LNCaP clone FGC (cell line): ENCODE measurements around the gene CCDC57.

Experiments
- DNase-seq: peaks from one replicate; pipeline ENCODE4 v3.0.0-alpha.2; 2011; ENCODE audit warnings: low read depth
- H3K4me3 ChIP-seq: 2 replicates; pipeline ENCODE4 v1.5.1; 2011; ENCODE audit warnings: mild to moderate bottlenecking, low read depth, low read length, control low read depth
- TF ChIP-seq, protein P1 (sequence below): IDR thresholded peaks from 2 replicates; pipeline ENCODE4 v1.5.1; 2012; ENCODE audit warnings: mild to moderate bottlenecking; ENCODE audit not compliant: control insufficient read depth, insufficient read depth; ENCODE audit errors: extremely low read depth

Gene CCDC57

GRCh38 chr17:82188001-82188961, 24.4 kb downstream of the CCDC57 start:
- H3K4me3 ChIP-seq: no peak overlapping the region
- TF ChIP-seq, protein P1, sequence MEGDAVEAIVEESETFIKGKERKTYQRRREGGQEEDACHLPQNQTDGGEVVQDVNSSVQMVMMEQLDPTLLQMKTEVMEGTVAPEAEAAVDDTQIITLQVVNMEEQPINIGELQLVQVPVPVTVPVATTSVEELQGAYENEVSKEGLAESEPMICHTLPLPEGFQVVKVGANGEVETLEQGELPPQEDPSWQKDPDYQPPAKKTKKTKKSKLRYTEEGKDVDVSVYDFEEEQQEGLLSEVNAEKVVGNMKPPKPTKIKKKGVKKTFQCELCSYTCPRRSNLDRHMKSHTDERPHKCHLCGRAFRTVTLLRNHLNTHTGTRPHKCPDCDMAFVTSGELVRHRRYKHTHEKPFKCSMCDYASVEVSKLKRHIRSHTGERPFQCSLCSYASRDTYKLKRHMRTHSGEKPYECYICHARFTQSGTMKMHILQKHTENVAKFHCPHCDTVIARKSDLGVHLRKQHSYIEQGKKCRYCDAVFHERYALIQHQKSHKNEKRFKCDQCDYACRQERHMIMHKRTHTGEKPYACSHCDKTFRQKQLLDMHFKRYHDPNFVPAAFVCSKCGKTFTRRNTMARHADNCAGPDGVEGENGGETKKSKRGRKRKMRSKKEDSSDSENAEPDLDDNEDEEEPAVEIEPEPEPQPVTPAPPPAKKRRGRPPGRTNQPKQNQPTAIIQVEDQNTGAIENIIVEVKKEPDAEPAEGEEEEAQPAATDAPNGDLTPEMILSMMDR: no peak
- no peak for DNase-seq

DNA sequence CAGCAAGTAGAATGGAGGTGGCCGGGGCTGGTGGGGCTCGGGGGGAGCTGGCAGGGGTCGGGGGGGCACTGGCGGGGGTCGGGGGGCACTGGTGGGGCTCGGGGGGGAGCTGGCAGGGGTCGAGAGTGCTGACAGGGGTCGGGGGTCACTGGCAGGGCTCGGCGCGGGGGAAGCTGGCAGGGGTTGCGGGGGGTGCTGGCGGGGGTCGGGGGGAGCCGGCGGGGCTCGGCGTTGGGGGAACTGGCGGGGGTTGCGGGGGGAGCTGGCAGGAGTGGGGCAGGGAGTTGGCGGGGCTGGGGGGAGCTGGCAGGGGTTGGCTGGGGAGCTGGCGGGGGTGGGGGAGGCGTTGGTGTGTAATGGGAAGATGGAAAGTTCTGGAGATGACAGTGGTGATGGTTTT, 25.1 kb downstream of the CCDC57 start:
- H3K4me3 ChIP-seq: no peak overlapping the region
- no peak for DNase-seq
- TF ChIP-seq, protein P1: no peak

DNA sequence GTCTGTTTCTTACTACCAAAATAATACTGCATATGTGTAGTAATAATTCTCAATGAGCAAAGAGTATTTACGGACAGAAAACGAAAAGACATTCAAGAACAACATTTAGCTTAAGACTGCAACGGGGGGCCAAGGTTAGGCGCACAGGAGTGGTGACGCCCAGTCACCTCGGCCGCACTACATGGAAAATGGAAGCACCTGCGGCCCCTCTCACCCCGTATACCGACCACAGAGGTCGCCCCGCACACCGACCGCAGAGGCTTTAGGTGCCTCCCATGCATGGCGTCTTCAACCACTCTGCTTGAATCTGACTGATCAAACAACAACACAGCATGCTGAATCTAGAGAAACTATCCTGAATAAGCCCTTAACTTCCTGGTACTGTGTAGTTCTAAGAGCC, 26.4 kb downstream of the CCDC57 start:
- TF ChIP-seq, protein P1: no peak
- no peak overlapping the region for H3K4me3 ChIP-seq
- DNase-seq: no peak

DNA sequence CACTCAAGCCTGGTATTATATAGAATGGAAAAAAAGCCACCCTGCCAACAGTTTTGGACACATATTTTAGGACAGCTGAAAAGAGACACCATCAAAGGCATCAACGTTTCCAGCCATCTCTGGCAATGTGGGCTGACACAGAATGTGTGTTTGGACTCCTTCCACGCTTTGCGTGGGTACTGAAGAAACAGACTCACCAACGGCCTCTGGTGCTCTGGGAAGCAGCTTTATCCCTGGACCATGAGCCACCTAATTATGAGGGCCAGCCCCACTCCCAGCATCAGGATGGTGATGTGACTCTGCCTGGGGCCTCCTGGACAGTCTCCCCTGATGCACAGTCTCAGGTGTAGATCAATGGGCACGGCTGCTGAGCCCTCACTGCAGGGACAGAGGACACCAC, 27.9 kb downstream of the CCDC57 start:
- DNase-seq: no peak
- TF ChIP-seq, protein P1: no peak
- H3K4me3 ChIP-seq: no peak overlapping the region

DNA sequence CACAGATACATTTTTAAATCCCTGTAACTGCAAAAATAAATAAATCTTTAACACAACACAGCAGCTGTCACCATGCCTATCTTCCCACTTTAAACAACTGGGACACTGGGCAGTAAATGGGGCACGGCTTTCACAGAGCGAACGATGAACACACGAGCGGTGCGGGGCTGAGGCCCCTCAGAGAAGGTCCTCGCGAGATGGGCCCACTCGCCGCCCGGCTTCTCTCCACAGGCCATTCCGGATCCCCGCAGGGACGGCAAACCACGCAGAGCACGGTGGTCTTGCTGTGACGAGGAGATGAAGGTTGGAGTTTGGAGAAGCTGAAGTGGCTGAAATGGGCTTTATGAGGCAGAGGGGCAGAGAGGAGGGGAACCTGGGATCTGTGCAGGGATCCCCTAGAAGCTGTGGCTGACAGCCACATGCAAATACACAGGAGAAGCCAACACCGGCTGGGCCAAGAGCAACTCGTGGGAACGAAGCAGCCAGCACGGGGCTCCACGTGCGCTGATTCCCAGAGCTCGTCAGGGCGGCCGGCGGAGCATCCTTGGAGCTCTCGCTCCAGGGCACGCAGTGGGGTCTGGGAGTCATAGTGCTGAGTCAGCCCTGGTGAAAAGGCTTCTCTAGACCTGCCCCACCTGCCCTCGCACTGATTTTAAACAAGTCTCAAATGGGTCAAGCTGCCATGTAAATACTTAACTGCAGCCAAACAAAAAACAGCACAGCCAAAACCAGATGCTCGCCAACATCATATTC, 31.7 kb downstream of the CCDC57 start:
- no peak overlapping the region for H3K4me3 ChIP-seq
- TF ChIP-seq, protein P1: no peak
- DNase-seq: no peak

GRCh38 chr17:82179946-82180475, 32.6 kb downstream of the CCDC57 start:
- no peak for DNase-seq
- H3K4me3 ChIP-seq: no peak overlapping the region
- TF ChIP-seq, protein P1: no peak
